Endodermal cell (in vitro differentiated cells): Measurements from ENCODE around the gene JAKMIP3. TPM values are rescaled to one million over a fixed set of nuclear protein-coding genes. Genes with fewer than 3 reads are reported as not detected.
A peak's percentile ranks its signal among the peaks of the same experiment; 100 is the strongest.

ENCODE experiments used
- DNase-seq: peaks from one replicate; pipeline ENCODE4 v3.0.0-alpha.2; 2017
- H3K27ac ChIP-seq: 2 replicates; pipeline ENCODE4 v1.5.1; 2013; ENCODE audit warnings: mild to moderate bottlenecking, low read depth, low read length, moderate library complexity
- H3K27me3 ChIP-seq: 2 replicates; pipeline ENCODE4 v1.6.1; 2013; ENCODE audit warnings: mild to moderate bottlenecking, low read length, moderate library complexity; ENCODE audit not compliant: insufficient read depth, control insufficient read depth, poor library complexity, severe bottlenecking
- H3K36me3 ChIP-seq: 2 replicates; pipeline ENCODE4 v1.7.0; 2013; ENCODE audit warnings: mild to moderate bottlenecking, low read length, moderate library complexity; ENCODE audit not compliant: control insufficient read depth, insufficient read depth
- H3K4me1 ChIP-seq: one replicate; pipeline ENCODE4 v1.7.0; 2013; ENCODE audit warnings: low read length; ENCODE audit not compliant: control insufficient read depth, insufficient read depth
- H3K4me3 ChIP-seq: 2 replicates; pipeline ENCODE4 v1.5.1; 2013; ENCODE audit warnings: mild to moderate bottlenecking, low read length, moderate library complexity
- H3K9ac ChIP-seq: 2 replicates; pipeline ENCODE4 v1.6.1; 2013; ENCODE audit warnings: mild to moderate bottlenecking, low read length, moderate library complexity; ENCODE audit not compliant: poor library complexity, severe bottlenecking; ENCODE audit errors: extremely low read depth
- H3K9me3 ChIP-seq: 2 replicates; pipeline ENCODE4 v1.6.1; 2013; ENCODE audit warnings: mild to moderate bottlenecking, low read length, moderate library complexity; ENCODE audit not compliant: control insufficient read depth
- H3K27ac Mint-ChIP-seq: 2 replicates; pipeline ENCODE4 v1.8.0; 2020; ENCODE audit warnings: mixed read lengths
- H3K27me3 Mint-ChIP-seq: 2 replicates; pipeline ENCODE4 v1.8.0; 2021; ENCODE audit warnings: mild to moderate bottlenecking, mixed read lengths; ENCODE audit not compliant: insufficient read depth
- H3K36me3 Mint-ChIP-seq: 2 replicates; pipeline ENCODE4 v1.8.0; 2020; ENCODE audit warnings: low read depth, mixed read lengths
- H3K4me1 Mint-ChIP-seq: 2 replicates; pipeline ENCODE4 v1.8.0; 2020; ENCODE audit warnings: mixed read lengths
- H3K4me3 Mint-ChIP-seq: 2 replicates; pipeline ENCODE4 v1.8.0; 2020; ENCODE audit warnings: mild to moderate bottlenecking, moderate library complexity, mixed read lengths
- H3K9me3 Mint-ChIP-seq: 2 replicates; pipeline ENCODE4 v1.8.0; 2020; ENCODE audit warnings: mild to moderate bottlenecking, mixed read lengths
- whole genome bisulfite sequencing, 2 experiments: methylation state at CpG; one replicate each; pipeline versions ENCODE4 v1.1.5 to v1.1.7; 2013; ENCODE audit warnings: missing lambda C conversion rate in 2 of 2, mixed read lengths in 1 of 2; ENCODE audit not compliant: insufficient coverage in 1 of 2, insufficient read length in 1 of 2; 5-methylcytosine and 5-hydroxymethylcytosine counted together
- long read RNA-seq, 4 experiments: library from polyadenylated mRNA in 2 of 4; library from RNA in 1 of 4; library from capped mRNA in 1 of 4; stranded (forward) in 3 of 4; unstranded in 1 of 4; transcript quantifications; one replicate each; pipeline ENCODE4 v2.0.0, GENCODE V29; 2020 to 2021; ENCODE audit warnings: inconsistent platforms in 1 of 4
- polyA plus RNA-seq, 2 experiments: library from polyadenylated mRNA; stranded (reverse); fragments of 50-300 nt; gene quantifications; one replicate each; pipeline ENCODE4 v1.2.3, GENCODE V29; 2013
- total RNA-seq, 2 donors: library from RNA; stranded (reverse); fragmentation: NEBNext Ultra II Directional in 1 of 2; extraction: Animal tissue kit (Norgen Biotek cat#: 25700) in 1 of 2; gene quantifications; 2 replicates in 1 of 2; 3 replicates in 1 of 2; pipeline ENCODE4 v1.2.1, GENCODE V29; 2021
- TF ChIP-seq, protein P1 (sequence below): fragments of 200-600 bp; sonication (generic); conservative IDR thresholded peaks from 2 replicates; pipeline ENCODE4 v1.5.0; 2021; ENCODE audit warnings: antibody characterized with exemption, mild to moderate bottlenecking

Gene JAKMIP3
- total RNA-seq: under 1 TPM; 0.95 to 0.99 TPM
- polyA plus RNA-seq (2013, experiment 1 of 2): 1.0 TPM
- polyA plus RNA-seq (2013, experiment 2 of 2): 0.87 TPM
- long read RNA-seq, experiment 1, partial matches to known transcripts: 0 of 1 reads
- long read RNA-seq, experiment 1, other reads (novel, unspliced or antisense): 1 of 1 reads
- long read RNA-seq, experiment 2, partial matches to known transcripts: 0 of 2 reads
- long read RNA-seq, experiment 2, other reads (novel, unspliced or antisense): 2 of 2 reads
- long read RNA-seq, experiment 3, partial matches to known transcripts: 0 of 2 reads
- long read RNA-seq, experiment 3, other reads (novel, unspliced or antisense): 2 of 2 reads
- long read RNA-seq, experiment 4, partial matches to known transcripts: 1 of 2 reads
- long read RNA-seq, experiment 4, other reads (novel, unspliced or antisense): 1 of 2 reads

DNA sequence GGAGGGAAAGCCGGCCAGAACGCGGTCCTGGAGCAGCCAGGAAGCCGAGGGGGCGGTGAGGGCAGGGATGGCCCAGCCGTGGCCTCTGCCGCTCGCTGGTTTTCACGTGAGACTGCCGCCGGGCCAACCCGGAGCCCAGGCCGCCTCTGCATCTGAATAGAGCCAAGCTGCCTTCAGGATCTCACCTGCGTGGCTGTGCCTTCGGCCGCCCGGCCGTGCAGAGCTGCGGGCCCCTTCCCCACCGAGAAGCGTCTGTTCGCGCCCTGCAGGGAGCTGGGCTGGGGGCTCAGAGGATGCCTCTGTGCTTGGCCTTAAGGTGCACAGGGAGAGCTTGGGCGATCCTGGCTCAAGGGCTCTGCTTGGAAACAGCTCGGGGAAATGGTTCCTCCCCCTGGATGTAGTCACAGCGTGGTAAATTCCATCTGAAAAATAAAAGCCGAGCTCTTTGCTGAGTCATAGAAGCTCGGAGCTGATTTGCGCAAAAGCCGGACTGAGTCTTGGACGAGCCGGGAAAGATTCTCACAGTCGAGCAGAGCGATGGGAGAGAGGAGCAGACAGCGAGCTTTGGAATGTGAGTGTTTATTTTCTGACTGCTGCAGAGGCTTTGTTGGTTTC, at the start of gene JAKMIP3:
Gene JAKMIP3, plus strand, starts transcription at position 456 of the 615 bp plus-strand sequence. CDS start 38,863 bp downstream, outside the sequence.
- H3K9ac ChIP-seq: no peak within 1 kb of the TSS
- Mint-ChIP-seq H3K27me3 (no peaks in the 10 kb centered on the region), H3K27ac (no peak within 1 kb of the TSS), H3K4me3 (peak within 1 kb of the TSS; percentile 15), H3K36me3 (no peaks in the 10 kb centered on the region), H3K9me3 (no peaks in the 10 kb centered on the region), H3K4me1 (peaks cover 6% of the 10 kb centered on the region)
- DNase-seq: peak; percentile 80
- H3K9me3 ChIP-seq: no peaks in the 10 kb centered on the region
- no peak within 1 kb of the TSS for H3K4me3 ChIP-seq
- no peaks in the 10 kb centered on the region for H3K36me3 ChIP-seq
- H3K27me3 ChIP-seq: no peaks in the 10 kb centered on the region
- H3K4me1 ChIP-seq: no peaks in the 10 kb centered on the region
- no peak within 1 kb of the TSS for H3K27ac ChIP-seq
- 40 to 55% methylated on average over 21 to 35 of the region's 35 CpGs for WGBS, 2 experiments
- TF ChIP-seq, protein P1, sequence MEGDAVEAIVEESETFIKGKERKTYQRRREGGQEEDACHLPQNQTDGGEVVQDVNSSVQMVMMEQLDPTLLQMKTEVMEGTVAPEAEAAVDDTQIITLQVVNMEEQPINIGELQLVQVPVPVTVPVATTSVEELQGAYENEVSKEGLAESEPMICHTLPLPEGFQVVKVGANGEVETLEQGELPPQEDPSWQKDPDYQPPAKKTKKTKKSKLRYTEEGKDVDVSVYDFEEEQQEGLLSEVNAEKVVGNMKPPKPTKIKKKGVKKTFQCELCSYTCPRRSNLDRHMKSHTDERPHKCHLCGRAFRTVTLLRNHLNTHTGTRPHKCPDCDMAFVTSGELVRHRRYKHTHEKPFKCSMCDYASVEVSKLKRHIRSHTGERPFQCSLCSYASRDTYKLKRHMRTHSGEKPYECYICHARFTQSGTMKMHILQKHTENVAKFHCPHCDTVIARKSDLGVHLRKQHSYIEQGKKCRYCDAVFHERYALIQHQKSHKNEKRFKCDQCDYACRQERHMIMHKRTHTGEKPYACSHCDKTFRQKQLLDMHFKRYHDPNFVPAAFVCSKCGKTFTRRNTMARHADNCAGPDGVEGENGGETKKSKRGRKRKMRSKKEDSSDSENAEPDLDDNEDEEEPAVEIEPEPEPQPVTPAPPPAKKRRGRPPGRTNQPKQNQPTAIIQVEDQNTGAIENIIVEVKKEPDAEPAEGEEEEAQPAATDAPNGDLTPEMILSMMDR: no peak

DNA sequence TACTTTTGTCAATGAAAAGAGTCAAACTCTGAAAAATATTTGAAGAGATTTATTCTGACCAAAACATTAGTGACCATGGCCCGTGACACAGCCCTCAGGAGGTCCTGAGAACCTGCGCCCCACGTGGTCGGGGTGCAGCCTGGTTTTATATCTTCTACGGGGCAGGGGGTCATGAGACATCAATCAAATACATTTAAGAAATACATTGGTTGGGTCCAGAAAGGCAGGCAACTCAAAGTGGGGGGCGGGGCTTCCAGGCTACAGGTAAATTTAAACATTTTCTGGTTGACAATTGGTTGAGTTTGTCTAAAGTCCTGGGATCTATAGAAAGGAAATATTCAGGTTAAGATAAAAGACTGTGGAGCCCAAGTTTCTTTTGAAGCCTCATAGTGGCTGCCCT, 49.2 kb upstream of the JAKMIP3 start:
- no peaks in the 10 kb centered on the region for H3K36me3 Mint-ChIP-seq
- H3K4me3 ChIP-seq: no peak overlapping the region
- no peak overlapping the region for H3K27ac Mint-ChIP-seq
- TF ChIP-seq, protein P1: no peak
- H3K9ac ChIP-seq: no peak overlapping the region
- no peaks in the 10 kb centered on the region for H3K9me3 ChIP-seq
- no peaks in the 10 kb centered on the region for H3K27me3 ChIP-seq
- no peak overlapping the region for H3K27ac ChIP-seq
- peaks cover 5% of the 10 kb centered on the region for H3K27me3 Mint-ChIP-seq
- H3K4me1 Mint-ChIP-seq: peaks cover 22% of the 10 kb centered on the region
- no peak overlapping the region for H3K4me3 Mint-ChIP-seq
- no peaks in the 10 kb centered on the region for H3K9me3 Mint-ChIP-seq
- WGBS, 2 experiments: 83 to 84% methylated on average over 1 to 6 of the region's 6 CpGs
- DNase-seq: peak; percentile 65
- H3K4me1 ChIP-seq: peaks cover 4% of the 10 kb centered on the region
- H3K36me3 ChIP-seq: no peaks in the 10 kb centered on the region

DNA sequence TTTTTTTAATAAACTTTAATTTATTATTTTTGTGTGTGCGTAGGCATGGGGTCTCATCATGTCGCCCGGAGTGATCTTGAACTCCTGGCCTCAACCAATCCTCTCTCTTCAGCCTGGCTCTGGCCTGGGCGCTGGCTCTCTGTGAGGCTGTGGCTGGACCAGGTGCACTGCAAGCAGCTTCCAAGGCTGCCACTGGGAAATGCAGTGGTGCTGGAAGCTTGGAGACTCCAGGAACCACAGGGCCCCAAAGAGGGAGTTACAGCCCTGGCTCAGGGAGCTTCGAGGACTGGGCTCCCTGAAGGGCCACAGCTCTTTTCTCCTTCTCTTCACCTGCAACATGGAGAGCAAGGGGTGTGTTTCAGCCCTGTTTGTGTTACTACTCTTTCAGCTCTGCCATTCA, 47.3 kb upstream of the JAKMIP3 start:
- Histone ChIP-seq H3K9ac (no peak overlapping the region), H3K27me3 (peaks cover 2% of the 10 kb centered on the region), H3K27ac (no peak overlapping the region), H3K4me1 (peaks cover 4% of the 10 kb centered on the region), H3K36me3 (no peaks in the 10 kb centered on the region), H3K4me3 (no peak overlapping the region), H3K9me3 (no peaks in the 10 kb centered on the region)
- Mint-ChIP-seq H3K4me1 (peaks cover 25% of the 10 kb centered on the region), H3K27ac (no peak overlapping the region), H3K9me3 (no peaks in the 10 kb centered on the region), H3K4me3 (no peak overlapping the region), H3K27me3 (peaks cover 10% of the 10 kb centered on the region), H3K36me3 (no peaks in the 10 kb centered on the region)
- DNase-seq: no peak
- TF ChIP-seq, protein P1: no peak
- 80 to 100% methylated on average over 1 to 5 of the region's 5 CpGs for WGBS, 2 experiments
